ENCODE results near the gene TBC1D4. TPM values are rescaled to one million over a fixed set of nuclear protein-coding genes. Genes with fewer than 3 reads are reported as not detected.

TBC1D4 gene
- total RNA-seq, 1 experiment from 2014 or later = 19.5 TPM

DNA sequence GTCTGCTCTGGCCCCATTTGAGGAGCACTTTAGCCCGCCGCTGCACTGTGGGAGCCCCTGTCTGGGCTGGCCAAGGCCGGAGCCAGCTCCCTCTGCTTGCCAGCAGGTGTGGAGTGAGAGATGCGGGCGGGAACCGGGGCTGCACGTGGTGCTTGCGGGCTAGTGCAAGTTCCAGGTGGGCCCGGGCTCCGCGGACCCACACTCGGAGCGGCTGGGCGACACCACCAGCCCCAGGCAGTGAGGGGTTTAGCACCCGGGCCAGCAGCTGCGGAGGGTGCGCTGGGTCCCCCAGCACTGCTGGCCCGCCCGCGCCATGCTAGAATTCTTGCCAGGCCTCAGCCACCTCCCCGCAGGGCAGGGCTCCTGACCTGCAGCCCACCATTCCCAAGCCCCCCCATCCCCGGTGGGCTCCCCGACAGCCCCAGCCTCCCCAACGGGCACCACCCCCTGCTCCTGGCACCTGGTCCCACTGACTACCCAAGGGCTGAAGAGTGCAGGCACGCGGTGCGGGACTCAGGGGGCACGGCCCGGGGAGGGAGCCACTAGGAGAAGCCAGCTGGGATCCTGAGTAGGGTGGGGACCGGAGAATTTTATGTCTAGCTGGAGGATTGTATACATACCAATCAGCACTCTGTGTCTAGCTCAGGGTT lies 36.6 kb upstream of the TBC1D4 start:
- Histone ChIP-seq H3K4me1 (replicated peaks; ENCODE audit: insufficient read depth) (no peaks in the 10 kb centered on the region), H3K27ac (no peak overlapping the region), H3K4me2 (no peak overlapping the region), H3K36me3 (ENCODE audit: low read depth) (no peaks in the 10 kb centered on the region), H3K9me3 (ENCODE audit: insufficient read depth, low read depth) (no peaks in the 10 kb centered on the region), H2AFZ (no peak overlapping the region), H3K79me2 (ENCODE audit: low read depth) (no peaks in the 10 kb centered on the region), H3F3A (ENCODE audit: insufficient read depth, low read depth) (no peaks in the 10 kb centered on the region), H4K20me1 (ENCODE audit: insufficient read depth) (no peaks in the 10 kb centered on the region), H3K4me3 (no peak overlapping the region), H3K27me3 (ENCODE audit: insufficient read depth, low read depth) (no peaks in the 10 kb centered on the region), H3K9me2 (ENCODE audit: insufficient read depth) (no peaks in the 10 kb centered on the region; the same call in 1 of the 2 replicates)
- ChIA-PET CTCF (no interaction called here), POLR2A (ENCODE audit: unreplicated experiment) (no interaction called here)
- intact Hi-C loops (cut with micrococcal nuclease; ENCODE audit: unreplicated experiment) = no loop called here
- no peak for TF ChIP-seq EZH2 (IDR thresholded peaks at IDR 0.05; ENCODE audit: low read depth)
- TF ChIP-seq, protein P1, sequence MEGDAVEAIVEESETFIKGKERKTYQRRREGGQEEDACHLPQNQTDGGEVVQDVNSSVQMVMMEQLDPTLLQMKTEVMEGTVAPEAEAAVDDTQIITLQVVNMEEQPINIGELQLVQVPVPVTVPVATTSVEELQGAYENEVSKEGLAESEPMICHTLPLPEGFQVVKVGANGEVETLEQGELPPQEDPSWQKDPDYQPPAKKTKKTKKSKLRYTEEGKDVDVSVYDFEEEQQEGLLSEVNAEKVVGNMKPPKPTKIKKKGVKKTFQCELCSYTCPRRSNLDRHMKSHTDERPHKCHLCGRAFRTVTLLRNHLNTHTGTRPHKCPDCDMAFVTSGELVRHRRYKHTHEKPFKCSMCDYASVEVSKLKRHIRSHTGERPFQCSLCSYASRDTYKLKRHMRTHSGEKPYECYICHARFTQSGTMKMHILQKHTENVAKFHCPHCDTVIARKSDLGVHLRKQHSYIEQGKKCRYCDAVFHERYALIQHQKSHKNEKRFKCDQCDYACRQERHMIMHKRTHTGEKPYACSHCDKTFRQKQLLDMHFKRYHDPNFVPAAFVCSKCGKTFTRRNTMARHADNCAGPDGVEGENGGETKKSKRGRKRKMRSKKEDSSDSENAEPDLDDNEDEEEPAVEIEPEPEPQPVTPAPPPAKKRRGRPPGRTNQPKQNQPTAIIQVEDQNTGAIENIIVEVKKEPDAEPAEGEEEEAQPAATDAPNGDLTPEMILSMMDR (conservative IDR thresholded peaks at IDR 0.05) = no peak
- no TSS peak for BruUV-seq (replicated peaks)
- DNase-seq = no peak

DNA sequence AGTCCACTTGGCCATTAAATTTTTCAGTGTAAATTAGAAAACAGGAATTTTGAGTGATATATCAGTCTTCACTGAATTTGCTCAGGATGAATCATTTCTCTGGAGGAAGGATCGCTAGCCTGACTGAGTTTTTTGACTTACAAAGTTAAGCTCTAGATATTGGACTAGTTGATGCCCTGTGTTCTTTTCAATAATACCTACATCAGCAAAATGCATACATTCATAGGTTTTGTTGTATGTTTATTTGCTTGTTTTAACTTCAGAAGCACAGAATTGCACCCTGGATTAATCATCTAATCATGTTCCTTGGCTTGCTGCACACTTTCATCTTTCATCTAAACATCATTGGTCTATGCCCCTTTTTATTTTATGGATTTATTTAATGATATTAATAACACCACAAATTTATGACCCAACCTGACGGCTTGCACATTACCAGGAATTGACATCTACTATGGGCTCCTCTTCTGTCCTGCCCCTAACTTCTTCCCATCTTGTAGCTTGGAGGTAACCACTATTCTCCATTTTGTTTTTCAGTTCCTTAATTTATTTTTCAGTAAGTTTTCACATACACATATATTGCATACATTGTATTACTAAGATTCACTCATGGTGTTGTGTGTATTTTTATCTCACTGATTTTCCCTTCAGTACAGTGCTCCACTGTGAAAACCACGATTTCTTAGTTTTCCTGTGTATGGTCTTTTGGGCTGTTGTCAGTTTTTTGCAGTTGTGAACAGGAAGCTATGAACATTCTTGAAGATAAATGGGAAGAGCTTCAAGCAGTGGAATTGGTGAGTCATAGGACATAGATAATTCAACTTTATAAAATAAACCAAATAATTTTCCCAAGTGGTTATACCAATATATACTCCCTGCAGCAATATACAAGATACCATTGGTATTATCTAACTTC lies 32.4 kb upstream of the TBC1D4 start:
- Histone ChIP-seq H3K79me2 (ENCODE audit: low read depth) (no peaks in the 10 kb centered on the region), H3K27ac (no peak overlapping the region), H3K36me3 (ENCODE audit: low read depth) (no peaks in the 10 kb centered on the region), H3F3A (ENCODE audit: insufficient read depth, low read depth) (no peaks in the 10 kb centered on the region), H3K4me3 (no peak overlapping the region), H3K9me3 (ENCODE audit: insufficient read depth, low read depth) (no peaks in the 10 kb centered on the region), H2AFZ (no peak overlapping the region), H3K4me1 (replicated peaks; ENCODE audit: insufficient read depth) (peaks cover 10% of the 10 kb centered on the region; the same call in 1 of the 2 replicates), H3K27me3 (ENCODE audit: insufficient read depth, low read depth) (no peaks in the 10 kb centered on the region), H3K9me2 (ENCODE audit: insufficient read depth) (no peaks in the 10 kb centered on the region), H4K20me1 (ENCODE audit: insufficient read depth) (no peaks in the 10 kb centered on the region), H3K4me2 (no peak overlapping the region)
- CTCF ChIA-PET = no interaction called here
- TF ChIP-seq, protein P1 (conservative IDR thresholded peaks at IDR 0.05) = no peak
- no peak for TF ChIP-seq EZH2 (IDR thresholded peaks at IDR 0.05; ENCODE audit: low read depth)
- POLR2A ChIA-PET (ENCODE audit: unreplicated experiment) = no interaction called here
- no TSS peak for BruUV-seq (replicated peaks)
- intact Hi-C loops (cut with micrococcal nuclease; ENCODE audit: unreplicated experiment) = no loop called here
- DNase-seq = no peak

DNA sequence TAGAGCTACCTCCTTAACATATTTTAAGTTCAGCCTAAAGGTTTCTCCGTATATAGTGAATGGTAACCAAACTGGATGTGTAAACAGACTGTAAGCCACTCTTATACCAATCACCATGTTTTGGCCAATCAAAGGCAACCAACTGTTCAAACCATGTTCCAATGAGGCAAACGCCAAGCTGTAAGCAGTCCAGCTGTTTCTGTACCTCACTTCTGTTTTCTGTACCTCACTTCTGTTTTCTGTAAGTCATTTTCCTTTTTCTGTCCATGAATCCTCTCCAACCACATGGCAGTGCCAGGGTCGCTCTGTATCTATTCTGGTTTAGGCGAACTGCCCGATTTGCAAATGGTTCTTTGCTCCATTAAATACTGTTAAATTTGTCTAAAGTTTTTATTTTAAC lies 31.3 kb upstream of the TBC1D4 start:
- intact Hi-C loops (cut with micrococcal nuclease; ENCODE audit: unreplicated experiment) = no loop called here
- H3K36me3 ChIP-seq (ENCODE audit: low read depth) = no peaks in the 10 kb centered on the region
- no peaks in the 10 kb centered on the region for H3K9me3 ChIP-seq (ENCODE audit: insufficient read depth, low read depth)
- no peaks in the 10 kb centered on the region for H3K79me2 ChIP-seq (ENCODE audit: low read depth)
- no peak overlapping the region for H3K4me2 ChIP-seq
- no peaks in the 10 kb centered on the region for H3F3A ChIP-seq (ENCODE audit: insufficient read depth, low read depth)
- H3K4me3 ChIP-seq = no peak overlapping the region
- H3K27ac ChIP-seq = no peak overlapping the region
- no TSS peak for BruUV-seq (replicated peaks)
- DNase-seq = no peak
- peaks cover 10% of the 10 kb centered on the region; the same call in 1 of the 2 replicates for H3K4me1 ChIP-seq (replicated peaks; ENCODE audit: insufficient read depth)
- no peak for TF ChIP-seq EZH2 (IDR thresholded peaks at IDR 0.05; ENCODE audit: low read depth)
- TF ChIP-seq, protein P1 (conservative IDR thresholded peaks at IDR 0.05) = no peak
- no peaks in the 10 kb centered on the region for H3K27me3 ChIP-seq (ENCODE audit: insufficient read depth, low read depth)
- no peaks in the 10 kb centered on the region for H3K9me2 ChIP-seq (ENCODE audit: insufficient read depth)
- CTCF ChIA-PET = no interaction called here
- no peak overlapping the region for H2AFZ ChIP-seq
- H4K20me1 ChIP-seq (ENCODE audit: insufficient read depth) = no peaks in the 10 kb centered on the region
- POLR2A ChIA-PET (ENCODE audit: unreplicated experiment) = no interaction called here
